DLD1 (cell line): Measurements from ENCODE around the gene NT5C.
"Not testable (repeated sequence)": the region's sequence is repeated elsewhere in the genome, so short reads cannot be mapped to it uniquely, and the experiment has no call there.

ENCODE experiments used
- in situ Hi-C: cut with HindIII; loops from 2 replicates; pipeline ENCODE4 v1.10.0; 2017; ENCODE audit warnings: low sequenced_read_pairs

The NT5C gene

GRCh38 chr17:75131278-75132017, at the start of gene NT5C:
NT5C (minus strand) TSS chr17:75131742; CDS start chr17:75131707, 35 bp downstream.
- in situ Hi-C loops: no loop called here

- in situ Hi-C loops: no loop called here
These were observed 49.6 kb upstream of the NT5C start for GRCh38 chr17:75181110-75181509.

- in situ Hi-C loops: no loop called here
These were observed 46.9 kb upstream of the NT5C start for GRCh38 chr17:75178453-75178852.

DNA sequence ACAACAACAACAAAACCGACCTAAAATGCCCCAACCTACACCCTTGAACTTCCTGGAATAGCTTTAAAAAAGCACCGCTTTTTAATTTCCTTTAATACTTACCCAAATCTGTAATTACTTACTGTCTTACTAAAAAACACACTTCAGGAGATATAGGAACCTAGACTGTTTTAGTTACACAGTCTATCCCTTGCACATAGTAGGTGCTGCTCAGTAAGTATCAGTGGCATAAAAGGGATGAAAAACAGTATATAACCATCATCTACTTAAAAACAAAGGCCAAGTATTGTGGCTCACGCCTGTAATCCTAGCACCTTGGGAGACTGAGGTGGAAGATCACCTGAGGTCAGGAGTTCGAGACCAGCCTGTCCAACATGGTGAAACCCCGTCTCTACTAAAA, 45.1 kb upstream of the NT5C start:
- in situ Hi-C loops: no loop called here

DNA sequence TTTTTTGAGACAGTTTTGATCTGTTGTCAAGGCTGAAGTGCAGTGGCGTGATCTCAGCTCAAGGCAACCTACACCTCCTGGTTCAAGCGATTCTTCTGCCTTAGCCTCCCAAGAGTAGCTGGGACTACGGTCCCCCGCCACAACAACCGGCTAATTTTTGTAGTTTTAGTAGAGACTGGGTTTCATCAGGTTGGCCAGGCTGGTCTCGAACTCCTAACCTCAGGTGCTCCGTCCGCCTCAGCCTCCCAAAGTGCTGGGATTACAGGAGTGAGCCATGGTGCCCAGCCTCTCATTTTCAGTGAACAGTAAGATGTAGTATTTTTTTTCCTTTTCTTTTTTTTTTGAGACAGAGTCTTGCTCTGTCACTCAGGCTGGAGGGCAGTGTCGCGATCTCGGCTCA, 43.5 kb upstream of the NT5C start:
- in situ Hi-C loops: no loop called here

DNA sequence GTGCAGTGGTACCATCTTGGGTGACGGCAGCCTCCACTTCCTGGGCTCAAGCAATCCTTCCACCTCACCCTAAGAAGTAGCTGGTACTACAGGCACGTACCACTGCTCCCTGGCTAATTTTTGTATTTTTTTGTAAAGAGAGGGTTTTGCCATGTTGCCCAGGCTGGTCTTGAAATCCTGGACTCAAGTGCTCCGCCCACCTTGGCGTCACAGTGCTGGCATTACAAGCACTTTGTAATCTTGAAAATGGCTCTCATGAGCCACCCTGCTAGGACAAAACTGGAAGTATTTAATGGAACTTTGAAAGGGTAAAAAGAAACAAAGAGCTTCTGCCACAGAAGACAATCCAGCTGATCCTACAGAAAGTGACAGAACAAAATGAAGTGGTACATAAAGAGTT, 42.0 kb upstream of the NT5C start:
- in situ Hi-C loops: no loop called here

- in situ Hi-C loops: no loop called here
These were observed 37.5 kb upstream of the NT5C start for GRCh38 chr17:75168998-75169397.

- in situ Hi-C loops: not testable (repeated sequence)
These were observed 33.1 kb upstream of the NT5C start for GRCh38 chr17:75164606-75165005.

DNA sequence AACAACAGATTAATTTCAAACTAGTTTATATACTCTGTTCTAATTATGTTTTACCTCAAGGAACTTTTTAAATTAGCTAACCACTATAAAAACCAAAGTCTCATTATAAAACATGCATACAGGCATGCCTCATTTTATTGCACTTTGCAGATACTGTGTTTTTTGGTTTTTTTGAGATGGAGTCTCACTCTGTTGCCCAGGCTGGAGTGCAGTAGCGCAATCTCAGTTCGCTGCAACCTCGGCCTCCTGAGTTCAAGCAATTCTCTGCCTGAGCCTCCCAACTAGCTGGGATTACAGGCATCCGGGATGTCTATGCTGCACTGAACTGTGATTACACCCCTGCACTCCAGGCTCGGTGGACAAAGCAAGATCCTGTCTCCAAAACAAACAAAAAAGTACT, 31.5 kb upstream of the NT5C start:
- in situ Hi-C loops: no loop called here

GRCh38 chr17:75160211-75160610, 28.7 kb upstream of the NT5C start:
- in situ Hi-C loops: no loop called here

DNA sequence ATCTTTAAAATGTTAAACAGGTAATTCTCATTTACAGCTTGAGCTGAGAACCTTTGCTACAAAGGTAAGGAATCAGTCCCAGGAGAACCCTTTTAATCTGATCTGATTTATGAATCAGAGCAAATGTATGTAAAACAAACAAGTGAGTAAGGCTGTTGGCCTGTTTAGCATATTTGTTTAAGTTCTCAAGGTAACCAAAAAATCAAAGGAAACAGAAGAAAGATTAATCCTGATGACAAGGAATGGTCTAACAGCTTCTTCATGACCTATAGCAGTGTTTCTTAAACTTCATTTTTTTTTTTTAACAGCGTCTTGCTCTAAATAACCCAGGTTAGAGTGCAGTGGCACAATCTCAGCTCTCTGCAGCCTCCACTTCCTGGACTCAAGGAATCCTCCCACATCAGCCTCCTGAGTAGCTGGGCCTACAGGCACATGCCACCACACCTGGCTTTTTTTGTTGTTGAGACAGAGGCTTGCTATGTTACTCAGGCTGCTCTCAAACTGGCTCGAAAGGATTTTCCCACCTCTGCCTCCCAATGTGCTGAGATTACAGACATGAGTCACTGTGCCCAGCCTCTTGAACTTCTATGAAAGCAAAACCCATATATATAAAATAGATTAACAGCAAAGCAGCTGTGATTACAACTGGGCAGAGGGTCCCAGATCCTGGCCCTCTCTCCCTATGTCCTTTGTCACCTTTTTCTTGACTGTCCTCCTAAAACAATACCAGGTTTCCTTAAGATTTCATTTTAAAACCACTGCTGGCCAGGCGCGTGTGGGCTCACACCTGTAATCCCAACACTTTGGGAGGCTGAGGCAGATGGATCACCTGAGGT, 27.9 kb upstream of the NT5C start:
- in situ Hi-C loops: no loop called here

DNA sequence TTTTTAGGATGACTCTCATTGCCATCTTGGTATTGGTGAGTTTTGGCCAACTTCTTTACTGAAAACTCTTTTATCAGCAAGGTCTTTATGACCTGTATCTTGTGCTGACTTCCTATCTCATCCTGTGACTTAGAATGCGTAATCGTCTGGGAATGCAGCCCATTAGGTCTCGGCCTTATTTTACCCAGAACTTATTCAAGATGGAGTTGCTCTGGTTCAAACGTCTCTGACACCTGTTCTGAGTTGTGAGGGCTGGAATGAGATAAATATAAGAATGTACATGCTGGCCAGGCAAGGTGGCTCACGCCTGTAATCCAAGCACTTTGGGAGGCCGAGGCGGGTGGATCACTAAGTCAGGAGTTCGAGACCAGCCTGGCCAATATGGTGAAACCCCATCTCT, 26.9 kb upstream of the NT5C start:
- in situ Hi-C loops: not testable (repeated sequence)

DNA sequence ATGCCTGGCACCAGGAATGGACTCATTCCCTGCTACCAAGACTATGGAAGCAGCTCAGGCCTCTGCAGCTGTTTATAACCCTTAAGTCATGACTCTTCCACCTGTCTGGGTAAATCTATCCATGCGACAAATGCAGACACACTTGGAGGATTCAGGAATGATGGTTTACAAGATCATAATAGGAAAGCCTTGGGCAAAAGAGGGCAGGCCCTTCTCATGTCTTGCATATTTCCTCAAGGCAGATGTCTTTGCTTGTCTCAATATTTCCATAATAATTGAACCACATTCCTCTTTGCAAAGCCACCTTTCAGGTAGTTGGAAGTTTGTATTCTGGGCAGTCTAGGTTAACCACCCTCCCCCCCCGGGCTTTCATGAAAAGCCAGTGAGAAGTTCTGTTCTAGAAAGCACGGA, 23.7 kb upstream of the NT5C start:
- in situ Hi-C loops: no loop called here

DNA sequence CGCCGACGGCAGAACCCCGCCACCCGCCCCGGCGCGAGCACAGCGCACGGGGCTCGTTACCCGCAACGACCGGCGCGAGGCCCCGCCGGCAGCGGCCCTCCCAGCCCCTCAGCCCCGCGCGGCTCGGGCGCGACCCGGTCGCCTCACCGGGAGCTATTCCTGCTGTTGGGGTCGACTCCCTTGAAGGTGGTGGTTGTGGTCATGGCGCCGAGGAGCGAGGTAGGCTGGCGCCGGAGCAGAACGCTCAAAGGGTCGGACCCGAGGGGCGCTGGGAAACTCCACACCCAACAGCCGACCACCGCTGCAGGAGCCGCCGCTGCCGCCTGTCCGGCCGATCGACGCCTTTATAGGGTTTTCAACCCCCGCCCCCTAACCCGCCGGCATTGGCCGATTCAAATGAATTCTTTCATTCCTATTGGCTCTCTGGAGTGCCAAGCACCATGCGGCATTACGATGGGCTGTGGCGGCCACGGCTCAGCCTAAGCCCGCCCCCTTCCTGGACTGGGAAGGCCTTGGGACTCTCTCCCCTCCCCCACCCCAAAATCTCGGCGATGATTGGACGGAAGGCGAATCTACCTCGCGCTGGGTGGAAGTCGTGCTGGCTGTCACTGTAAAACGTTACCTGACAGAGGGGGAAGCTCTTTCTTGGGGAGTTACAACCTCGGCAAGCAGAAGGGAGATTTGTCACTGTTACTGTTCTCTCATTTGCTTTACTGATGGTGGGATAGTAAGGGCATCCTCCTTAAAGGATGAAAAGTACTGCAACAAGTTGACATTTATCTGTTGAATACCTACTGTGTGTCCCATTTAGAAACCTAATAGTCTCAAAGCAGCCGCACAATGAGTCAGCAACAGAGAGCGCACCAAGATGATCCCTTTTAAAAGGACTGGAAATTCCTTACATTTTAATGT, 22.9 kb upstream of the NT5C start, which contains the start of gene JPT1:
Gene JPT1, minus strand, starts transcription at position 318 of the 912 bp plus-strand sequence. Its CDS starts 115 bp downstream, at position 203.
- in situ Hi-C loops: no loop called here

GRCh38 chr17:75153780-75154194, 22.2 kb upstream of the NT5C start:
- in situ Hi-C loops: no loop called here

- in situ Hi-C loops: no loop called here
These were observed 21.6 kb upstream of the NT5C start for GRCh38 chr17:75152922-75153779.

GRCh38 chr17:75152523-75152921, 21.0 kb upstream of the NT5C start:
- in situ Hi-C loops: no loop called here

- in situ Hi-C loops: no loop called here
These were observed 20.4 kb upstream of the NT5C start for GRCh38 chr17:75151930-75152329.

- in situ Hi-C loops: no loop called here
These were observed 16.5 kb upstream of the NT5C start for GRCh38 chr17:75147878-75148546.

- in situ Hi-C loops: no loop called here
These were observed 15.1 kb upstream of the NT5C start for GRCh38 chr17:75146592-75146991.
